Endodermal cell (in vitro differentiated cells): ENCODE results near the gene CNNM3. TPM values are rescaled to one million over a fixed set of nuclear protein-coding genes. Genes with fewer than 3 reads are reported as not detected.

ENCODE experiments used
- DNase-seq: peaks from one replicate; pipeline ENCODE4 v3.0.0-alpha.2; 2017
- H3K27ac ChIP-seq: 2 replicates; pipeline ENCODE4 v1.5.1; 2013; ENCODE audit warnings: mild to moderate bottlenecking, low read depth, low read length, moderate library complexity
- H3K27me3 ChIP-seq: 2 replicates; pipeline ENCODE4 v1.6.1; 2013; ENCODE audit warnings: mild to moderate bottlenecking, low read length, moderate library complexity; ENCODE audit not compliant: insufficient read depth, control insufficient read depth, poor library complexity, severe bottlenecking
- H3K36me3 ChIP-seq: 2 replicates; pipeline ENCODE4 v1.7.0; 2013; ENCODE audit warnings: mild to moderate bottlenecking, low read length, moderate library complexity; ENCODE audit not compliant: control insufficient read depth, insufficient read depth
- H3K4me1 ChIP-seq: one replicate; pipeline ENCODE4 v1.7.0; 2013; ENCODE audit warnings: low read length; ENCODE audit not compliant: control insufficient read depth, insufficient read depth
- H3K4me3 ChIP-seq: 2 replicates; pipeline ENCODE4 v1.5.1; 2013; ENCODE audit warnings: mild to moderate bottlenecking, low read length, moderate library complexity
- H3K9ac ChIP-seq: 2 replicates; pipeline ENCODE4 v1.6.1; 2013; ENCODE audit warnings: mild to moderate bottlenecking, low read length, moderate library complexity; ENCODE audit not compliant: poor library complexity, severe bottlenecking; ENCODE audit errors: extremely low read depth
- H3K9me3 ChIP-seq: 2 replicates; pipeline ENCODE4 v1.6.1; 2013; ENCODE audit warnings: mild to moderate bottlenecking, low read length, moderate library complexity; ENCODE audit not compliant: control insufficient read depth
- H3K27ac Mint-ChIP-seq: 2 replicates; pipeline ENCODE4 v1.8.0; 2020; ENCODE audit warnings: mixed read lengths
- H3K27me3 Mint-ChIP-seq: 2 replicates; pipeline ENCODE4 v1.8.0; 2021; ENCODE audit warnings: mild to moderate bottlenecking, mixed read lengths; ENCODE audit not compliant: insufficient read depth
- H3K36me3 Mint-ChIP-seq: 2 replicates; pipeline ENCODE4 v1.8.0; 2020; ENCODE audit warnings: low read depth, mixed read lengths
- H3K4me1 Mint-ChIP-seq: 2 replicates; pipeline ENCODE4 v1.8.0; 2020; ENCODE audit warnings: mixed read lengths
- H3K4me3 Mint-ChIP-seq: 2 replicates; pipeline ENCODE4 v1.8.0; 2020; ENCODE audit warnings: mild to moderate bottlenecking, moderate library complexity, mixed read lengths
- H3K9me3 Mint-ChIP-seq: 2 replicates; pipeline ENCODE4 v1.8.0; 2020; ENCODE audit warnings: mild to moderate bottlenecking, mixed read lengths
- WGBS, 2 experiments: methylation state at CpG; one replicate each; pipeline versions ENCODE4 v1.1.5 to v1.1.7; 2013; ENCODE audit warnings: missing lambda C conversion rate in 2 of 2, mixed read lengths in 1 of 2; ENCODE audit not compliant: insufficient coverage in 1 of 2, insufficient read length in 1 of 2; 5-methylcytosine and 5-hydroxymethylcytosine counted together
- total RNA-seq, 2 donors: library from RNA; stranded (reverse); fragmentation: NEBNext Ultra II Directional in 1 of 2; extraction: Animal tissue kit (Norgen Biotek cat#: 25700) in 1 of 2; gene quantifications; 2 replicates in 1 of 2; 3 replicates in 1 of 2; pipeline ENCODE4 v1.2.1, GENCODE V29; 2021
- TF ChIP-seq, protein P1 (sequence below): fragments of 200-600 bp; sonication (generic); conservative IDR thresholded peaks from 2 replicates; pipeline ENCODE4 v1.5.0; 2021; ENCODE audit warnings: antibody characterized with exemption, mild to moderate bottlenecking

The CNNM3 gene
- total RNA-seq, 2 donors from 2014 or later, result 33.1 to 34.8 TPM

DNA sequence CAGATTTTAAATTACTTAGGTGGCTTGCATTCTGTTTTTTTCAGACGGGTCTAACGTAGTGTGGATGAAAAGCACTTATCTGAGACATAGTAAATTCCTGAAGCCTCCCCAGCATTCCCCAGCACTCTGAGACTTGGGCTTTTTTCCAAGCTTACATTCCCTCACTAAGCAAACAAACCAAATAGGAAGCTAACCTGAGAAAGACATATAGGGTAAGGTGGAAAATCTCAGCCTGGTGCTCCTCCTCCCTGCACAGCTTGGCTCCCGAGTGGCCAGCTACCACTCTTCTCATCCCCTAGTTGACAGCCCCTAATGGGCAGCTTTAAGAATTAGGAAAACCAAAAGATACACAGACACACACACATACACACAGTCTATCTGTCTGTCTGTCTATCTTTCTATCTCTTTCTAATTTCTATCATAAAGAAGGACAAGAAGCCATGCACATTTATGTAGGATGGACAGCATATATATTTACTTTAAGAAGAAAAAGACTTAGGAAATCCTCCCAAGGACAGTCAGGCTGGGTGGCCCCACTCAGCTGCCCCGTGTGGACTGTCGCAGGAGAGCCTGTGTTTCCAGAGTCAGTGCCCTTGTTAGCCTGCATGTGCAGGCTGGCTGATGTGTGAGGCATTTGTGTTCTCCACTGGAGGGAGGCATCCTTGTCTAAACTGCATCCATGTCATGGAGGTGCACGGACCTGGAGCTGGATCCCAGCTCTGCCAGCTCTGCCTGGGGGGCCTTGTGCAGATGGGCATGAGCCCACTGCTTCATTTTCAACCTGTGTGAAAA, 8.2 kb downstream of the CNNM3 start:
- Histone ChIP-seq H3K27ac (no peak overlapping the region), H3K4me1 (peaks cover 4% of the 10 kb centered on the region), H3K36me3 (peaks cover 42% of the 10 kb centered on the region), H3K9ac (no peak overlapping the region), H3K4me3 (no peak overlapping the region), H3K9me3 (no peaks in the 10 kb centered on the region), H3K27me3 (no peaks in the 10 kb centered on the region)
- no peak overlapping the region for H3K4me3 Mint-ChIP-seq
- TF ChIP-seq, protein P1, sequence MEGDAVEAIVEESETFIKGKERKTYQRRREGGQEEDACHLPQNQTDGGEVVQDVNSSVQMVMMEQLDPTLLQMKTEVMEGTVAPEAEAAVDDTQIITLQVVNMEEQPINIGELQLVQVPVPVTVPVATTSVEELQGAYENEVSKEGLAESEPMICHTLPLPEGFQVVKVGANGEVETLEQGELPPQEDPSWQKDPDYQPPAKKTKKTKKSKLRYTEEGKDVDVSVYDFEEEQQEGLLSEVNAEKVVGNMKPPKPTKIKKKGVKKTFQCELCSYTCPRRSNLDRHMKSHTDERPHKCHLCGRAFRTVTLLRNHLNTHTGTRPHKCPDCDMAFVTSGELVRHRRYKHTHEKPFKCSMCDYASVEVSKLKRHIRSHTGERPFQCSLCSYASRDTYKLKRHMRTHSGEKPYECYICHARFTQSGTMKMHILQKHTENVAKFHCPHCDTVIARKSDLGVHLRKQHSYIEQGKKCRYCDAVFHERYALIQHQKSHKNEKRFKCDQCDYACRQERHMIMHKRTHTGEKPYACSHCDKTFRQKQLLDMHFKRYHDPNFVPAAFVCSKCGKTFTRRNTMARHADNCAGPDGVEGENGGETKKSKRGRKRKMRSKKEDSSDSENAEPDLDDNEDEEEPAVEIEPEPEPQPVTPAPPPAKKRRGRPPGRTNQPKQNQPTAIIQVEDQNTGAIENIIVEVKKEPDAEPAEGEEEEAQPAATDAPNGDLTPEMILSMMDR, result peak; percentile 27
- DNase-seq, result no peak
- H3K27me3 Mint-ChIP-seq, result peaks cover 3% of the 10 kb centered on the region
- peaks cover 58% of the 10 kb centered on the region for H3K36me3 Mint-ChIP-seq
- H3K9me3 Mint-ChIP-seq, result no peaks in the 10 kb centered on the region
- peak overlapping the region; percentile 66 for H3K27ac Mint-ChIP-seq
- peaks cover 22% of the 10 kb centered on the region for H3K4me1 Mint-ChIP-seq
- 90 to 95% methylated on average over 4 to 6 of the region's 6 CpGs for WGBS, 2 experiments

DNA sequence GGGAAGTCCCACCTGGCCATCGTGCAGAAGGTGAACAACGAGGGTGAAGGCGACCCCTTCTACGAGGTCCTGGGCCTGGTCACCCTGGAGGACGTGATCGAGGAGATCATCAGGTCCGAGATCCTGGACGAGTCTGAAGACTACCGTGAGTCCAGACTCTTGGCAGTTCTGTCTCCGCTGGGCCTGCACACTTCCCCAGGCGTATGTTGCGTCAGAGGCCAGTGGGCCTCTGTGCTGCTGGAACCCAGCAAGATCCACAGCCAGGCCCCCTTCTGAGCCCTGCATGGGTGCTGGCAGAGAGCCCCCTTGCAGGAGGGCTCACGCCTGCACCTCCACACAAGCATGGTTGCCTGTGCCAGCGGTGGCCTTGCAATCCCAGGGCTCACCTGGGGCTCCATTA, 9.0 kb downstream of the CNNM3 start:
- TF ChIP-seq, protein P1, result no peak
- H3K36me3 ChIP-seq, result peaks cover 45% of the 10 kb centered on the region
- H3K27me3 ChIP-seq, result no peaks in the 10 kb centered on the region
- peaks cover 14% of the 10 kb centered on the region for H3K4me1 Mint-ChIP-seq
- no peak overlapping the region for H3K4me3 Mint-ChIP-seq
- 95 to 96% methylated on average over 12 to 14 of the region's 14 CpGs for WGBS, 2 experiments
- H3K27me3 Mint-ChIP-seq, result peaks cover 3% of the 10 kb centered on the region
- no peaks in the 10 kb centered on the region for H3K9me3 ChIP-seq
- H3K27ac Mint-ChIP-seq, result peak overlapping the region; percentile 66
- no peak overlapping the region for H3K27ac ChIP-seq
- H3K36me3 Mint-ChIP-seq, result peaks cover 59% of the 10 kb centered on the region
- H3K4me3 ChIP-seq, result no peak overlapping the region
- H3K9ac ChIP-seq, result no peak overlapping the region
- DNase-seq, result no peak
- no peaks in the 10 kb centered on the region for H3K9me3 Mint-ChIP-seq
- peaks cover 4% of the 10 kb centered on the region for H3K4me1 ChIP-seq

DNA sequence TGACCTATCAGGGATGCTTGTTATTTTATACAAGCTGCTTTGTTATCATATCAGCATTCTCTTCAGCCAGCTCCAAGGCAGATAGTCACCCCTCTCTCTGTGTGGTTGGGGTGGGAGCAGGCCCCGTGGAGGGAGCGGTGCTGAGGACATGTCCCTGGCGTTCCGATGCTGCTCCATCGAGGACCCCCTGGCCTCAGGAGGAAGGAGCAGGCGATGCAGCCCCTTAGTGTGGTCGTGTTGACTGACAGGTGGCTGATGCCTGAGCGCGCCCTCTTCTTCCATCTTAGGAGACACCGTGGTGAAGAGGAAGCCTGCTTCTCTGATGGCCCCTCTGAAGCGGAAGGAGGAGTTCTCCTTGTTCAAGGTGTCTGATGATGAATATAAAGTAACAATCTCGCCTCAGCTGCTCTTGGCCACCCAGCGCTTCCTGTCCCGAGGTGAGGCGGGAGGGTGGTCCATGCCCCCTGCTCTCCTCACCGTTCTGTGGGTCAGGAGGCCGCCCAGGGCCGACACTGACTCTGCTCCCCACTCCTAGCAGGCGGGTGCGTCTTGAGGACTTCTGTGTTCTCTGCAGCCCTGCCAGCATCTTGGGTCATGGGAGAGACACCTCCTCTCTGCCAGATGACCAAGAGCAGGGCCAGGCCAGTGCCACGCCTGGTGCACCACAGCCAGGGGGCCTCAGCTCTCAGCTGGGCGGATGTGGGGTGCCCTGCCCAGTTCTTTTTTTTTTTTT, 10.6 kb downstream of the CNNM3 start:
- Mint-ChIP-seq H3K4me1 (peaks cover 5% of the 10 kb centered on the region), H3K4me3 (no peak overlapping the region), H3K9me3 (no peaks in the 10 kb centered on the region), H3K36me3 (peaks cover 60% of the 10 kb centered on the region), H3K27ac (no peak overlapping the region), H3K27me3 (no peaks in the 10 kb centered on the region)
- no peak for DNase-seq
- Histone ChIP-seq H3K27ac (no peak overlapping the region), H3K27me3 (no peaks in the 10 kb centered on the region), H3K9me3 (no peaks in the 10 kb centered on the region), H3K36me3 (peaks cover 51% of the 10 kb centered on the region), H3K4me3 (no peak overlapping the region), H3K4me1 (peaks cover 4% of the 10 kb centered on the region), H3K9ac (no peak overlapping the region)
- TF ChIP-seq, protein P1, result no peak
- WGBS, 2 experiments, result 95 to 96% methylated on average over 15 to 22 of the region's 22 CpGs
